ENCODE measurements around the gene LRRK2.

DNA sequence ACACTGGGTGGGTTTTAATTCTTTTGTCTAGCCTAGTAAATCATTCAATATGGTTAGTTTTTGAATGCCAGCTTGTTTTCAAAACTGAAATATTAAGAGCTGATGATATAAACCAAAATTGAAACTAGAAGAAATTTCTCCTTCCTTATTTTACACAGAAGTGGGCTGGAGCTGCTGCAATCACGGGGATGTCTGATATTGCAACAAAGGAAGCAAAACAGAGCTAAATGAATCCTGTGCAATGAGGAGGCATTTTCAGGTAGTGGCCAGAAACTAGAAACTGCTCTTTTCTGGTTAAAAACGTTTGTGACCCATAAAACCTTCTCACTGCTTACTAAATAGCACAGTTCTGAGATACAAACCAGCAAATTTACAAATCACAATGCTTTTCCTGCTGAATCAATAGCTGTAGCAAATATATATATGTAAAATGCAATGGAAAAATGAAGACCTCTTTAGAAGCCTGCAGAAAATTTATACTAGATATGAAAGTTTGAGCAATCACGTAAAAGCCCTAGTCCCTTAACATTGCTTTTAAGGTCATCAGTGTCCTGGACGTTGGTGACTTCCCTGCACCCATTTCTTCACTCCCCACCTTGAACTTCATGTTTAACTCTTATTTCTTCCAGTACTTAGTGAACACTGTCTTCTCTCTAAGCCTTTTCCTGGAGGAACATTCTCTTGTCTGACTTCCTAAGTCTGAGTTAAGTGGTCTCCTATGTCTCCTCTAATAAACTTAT, 15.9 kb upstream of the LRRK2 start:
- TF ChIP-seq SPI1 (IDR thresholded peaks at IDR 0.05; ENCODE audit: low read depth, low read length) (no peak), POLR2A (IDR thresholded peaks at IDR 0.05; ENCODE audit: low read depth, low read length) (no peak), POLR2AphosphoS5 (IDR thresholded peaks at IDR 0.05; ENCODE audit: low read depth, low read length) (no peak), TAF1 (IDR thresholded peaks at IDR 0.05; ENCODE audit: low read depth, low read length) (no peak), PAX5 (IDR thresholded peaks at IDR 0.05; ENCODE audit: insufficient read depth, low read length, severe bottlenecking) (no peak), POU2F2 (IDR thresholded peaks at IDR 0.05; ENCODE audit: low read depth, low read length) (no peak)

Data from GM12891 (cell line).